Measurements from ENCODE around the gene NMNAT3. TPM values are rescaled to one million over a fixed set of nuclear protein-coding genes. Genes with fewer than 3 reads are reported as not detected.

Gene NMNAT3
- polyA plus RNA-seq, 2 of the 4 experiments (the other 2 are of a cell fraction), result 1.2 to 2.9 TPM

GRCh38 chr3:139538733-139539132 is 139.0 kb downstream of the NMNAT3 start:
- Histone ChIP-seq H3K4me3 (peak overlapping the region; percentile 47; the same call in 2 of the 3 replicates), H3K27ac (peak overlapping the region in 1 of 2 experiments; percentile 76; a peak in 3 of 6 replicates), H3K4me2 (peak overlapping the region; percentile 77), H3K4me1 (0 out of 3 replicates have a peak, but pooled peaks cover 9% of the 10 kb centered on the region), H3K9me3 (no peaks in the 10 kb centered on the region)
- POLR2A ChIA-PET, result no interaction called here
- no peak for FAIRE-seq
- WGBS (ENCODE audit: missing lambda C conversion rate), result 90% methylated on average over 16 of the region's 21 CpGs
- no peak for ATAC-seq
- DNase-seq (ENCODE audit: low read depth in 1 of 2, low spot score in 1 of 2), result no peak
- TF ChIP-seq TFCP2L1 (CRISPR knock-in tag; IDR thresholded peaks at IDR 0.05), result no peak
- TF ChIP-seq EHF (CRISPR knock-in tag; IDR thresholded peaks at IDR 0.05), result no peak
- TF ChIP-seq HMGXB4 (CRISPR knock-in tag; IDR thresholded peaks at IDR 0.05; ENCODE audit: borderline replicate concordance), result no peak
- TF ChIP-seq SREBF2 (IDR thresholded peaks at IDR 0.05), result no peak
- TF ChIP-seq CBX2 (IDR thresholded peaks at IDR 0.05; ENCODE audit: borderline replicate concordance, low read depth), result no peak
- no peak for TF ChIP-seq KDM5A (IDR thresholded peaks at IDR 0.05)
- TF ChIP-seq USF2 (IDR thresholded peaks at IDR 0.05), result no peak
- no peak for TF ChIP-seq MAFK (IDR thresholded peaks at IDR 0.05; ENCODE audit: partially characterized antibody)
- no peak for TF ChIP-seq TP53 (CRISPR knock-in tag; IDR thresholded peaks at IDR 0.05)
- no peak for TF ChIP-seq CTCF (IDR thresholded peaks at IDR 0.05)
- no peak for TF ChIP-seq SMC3 (IDR thresholded peaks at IDR 0.05)
- TF ChIP-seq RAD21 (conservative IDR thresholded peaks at IDR 0.05 in 1 of 2, IDR thresholded peaks at IDR 0.05 in 1 of 2), result no peak
- no peak for TF ChIP-seq JUNB (IDR thresholded peaks at IDR 0.05)
- no peak for TF ChIP-seq HES2 (IDR thresholded peaks at IDR 0.05)
- TF ChIP-seq ATOH8 (CRISPR knock-in tag; IDR thresholded peaks at IDR 0.05; ENCODE audit: low read depth), result no peak
- TF ChIP-seq POLR2AphosphoS2 (conservative IDR thresholded peaks at IDR 0.05; ENCODE audit: low read length), result no peak
- TF ChIP-seq EHMT2 (IDR thresholded peaks at IDR 0.05; ENCODE audit: low read depth), result no peak
- TF ChIP-seq HOXB5 (CRISPR knock-in tag; IDR thresholded peaks at IDR 0.05), result no peak
- no peak for TF ChIP-seq NPAS2 (CRISPR knock-in tag; IDR thresholded peaks at IDR 0.05; ENCODE audit: borderline replicate concordance)
- CTCF ChIA-PET, result no interaction called here

GRCh38 chr3:139537795-139538621 is 139.8 kb downstream of the NMNAT3 start:
- Histone ChIP-seq H3K4me2 (no peak overlapping the region; the same call in 2 of the 3 replicates), H3K9me3 (no peaks in the 10 kb centered on the region), H3K4me3 (no peak overlapping the region), H3K27ac (peak overlapping the region in 1 of 2 experiments; percentile 46; a peak in 2 of 6 replicates), H3K4me1 (0 out of 3 replicates have a peak, but pooled peaks cover 9% of the 10 kb centered on the region)
- DNase-seq (ENCODE audit: low read depth in 1 of 2, low spot score in 1 of 2), result no peak
- ATAC-seq, result no peak
- ChIA-PET POLR2A (no interaction called here), CTCF (no interaction called here)
- WGBS (ENCODE audit: missing lambda C conversion rate), result 80% methylated on average over 4 of the region's 5 CpGs
- no peak for FAIRE-seq
- TF ChIP-seq HOXB5 (CRISPR knock-in tag; IDR thresholded peaks at IDR 0.05) (no peak), HOXA7 (CRISPR knock-in tag; IDR thresholded peaks at IDR 0.05) (no peak), CBX8 (IDR thresholded peaks at IDR 0.05) (no peak), REST (IDR thresholded peaks at IDR 0.05) (no peak), BHLHE40 (IDR thresholded peaks at IDR 0.05; ENCODE audit: low read depth, low read length) (no peak), JUN (IDR thresholded peaks at IDR 0.05) (no peak), MYC (IDR thresholded peaks at IDR 0.05; ENCODE audit: borderline replicate concordance, low read length) (no peak), KDM5A (IDR thresholded peaks at IDR 0.05) (no peak), HMGXB4 (CRISPR knock-in tag; IDR thresholded peaks at IDR 0.05; ENCODE audit: borderline replicate concordance) (no peak)

All from A549 (cell line).